NCI-H748 (cell line): ENCODE results near the gene ENPP1.
A peak's percentile ranks its signal among the peaks of the same experiment; 100 is the strongest.
"Not testable (repeated sequence)": the region's sequence is repeated elsewhere in the genome, so short reads cannot be mapped to it uniquely, and the experiment has no call there.

ENCODE experiments used
- DNase-seq: peaks from one replicate; lab custom pipeline; 2025; ENCODE audit not compliant: unreplicated experiment; lab: John Stamatoyannopoulos, UW

The ENPP1 gene

GRCh38 chr6:131914234-131914633 lies 106.4 kb downstream of the ENPP1 start:
- no peak for DNase-seq

- DNase-seq: peak; percentile 53
Observed at GRCh38 chr6:131914967-131915751, 107.3 kb downstream of the ENPP1 start.

- not testable (repeated sequence) for DNase-seq
Observed at GRCh38 chr6:131916091-131916796, 108.4 kb downstream of the ENPP1 start.

GRCh38 chr6:131916847-131917246 lies 109.0 kb downstream of the ENPP1 start:
- DNase-seq: no peak

- DNase-seq: no peak
Observed at GRCh38 chr6:131917318-131917717, 109.5 kb downstream of the ENPP1 start.

GRCh38 chr6:131917763-131918649 lies 110.2 kb downstream of the ENPP1 start:
- no peak for DNase-seq

- DNase-seq: no peak
Observed at GRCh38 chr6:131918650-131919355, 111.0 kb downstream of the ENPP1 start.

- no peak for DNase-seq
Observed at GRCh38 chr6:131920656-131921055, 112.8 kb downstream of the ENPP1 start.

- peak; percentile 61 for DNase-seq
Observed at GRCh38 chr6:131923356-131923755, 115.5 kb downstream of the ENPP1 start.

- DNase-seq: peak; percentile 56
Observed at GRCh38 chr6:131924881-131925474, 117.2 kb downstream of the ENPP1 start.

- no peak for DNase-seq
Observed at GRCh38 chr6:131929264-131929663, 121.4 kb downstream of the ENPP1 start.

- DNase-seq: no peak
Observed at GRCh38 chr6:131929976-131930375, 122.2 kb downstream of the ENPP1 start.

GRCh38 chr6:131931063-131931750 lies 123.4 kb downstream of the ENPP1 start:
- no peak for DNase-seq

GRCh38 chr6:131936156-131936555 lies 128.3 kb downstream of the ENPP1 start:
- DNase-seq: no peak

- DNase-seq: peak; percentile 22
Observed at GRCh38 chr6:131937226-131937625, 129.4 kb downstream of the ENPP1 start.

GRCh38 chr6:131937703-131938631 lies 130.1 kb downstream of the ENPP1 start:
- DNase-seq: peak; percentile 84
